T-helper 2 cell treated with Interferon-gamma antibody and Interleukin-4, amounts not matched to agents 100 ng/mL and 5 ng/mL, for 36 hours (primary cell): ENCODE results near the gene TMEM52. TPM values are rescaled to one million over a fixed set of nuclear protein-coding genes. Genes with fewer than 3 reads are reported as not detected.
"Not testable (repeated sequence)": the region's sequence is repeated elsewhere in the genome, so short reads cannot be mapped to it uniquely, and the experiment has no call there.

ENCODE experiments used
- intact Hi-C: fragments of 100-400 bp; cut with micrococcal nuclease; formaldehyde crosslinking; loops from one replicate; pipeline ENCODE4 v1.15.1; 2023
- total RNA-seq: library from RNA; stranded (reverse); gene quantifications from 2 replicates; pipeline ENCODE4 v1.2.3, GENCODE V29; 2022

Gene TMEM52
- total RNA-seq, 1 donor from 2014 or later: not detected

- intact Hi-C loops: no loop called here
Measured at GRCh38 chr1:1894354-1895059, 24.6 kb downstream of the TMEM52 start.

DNA sequence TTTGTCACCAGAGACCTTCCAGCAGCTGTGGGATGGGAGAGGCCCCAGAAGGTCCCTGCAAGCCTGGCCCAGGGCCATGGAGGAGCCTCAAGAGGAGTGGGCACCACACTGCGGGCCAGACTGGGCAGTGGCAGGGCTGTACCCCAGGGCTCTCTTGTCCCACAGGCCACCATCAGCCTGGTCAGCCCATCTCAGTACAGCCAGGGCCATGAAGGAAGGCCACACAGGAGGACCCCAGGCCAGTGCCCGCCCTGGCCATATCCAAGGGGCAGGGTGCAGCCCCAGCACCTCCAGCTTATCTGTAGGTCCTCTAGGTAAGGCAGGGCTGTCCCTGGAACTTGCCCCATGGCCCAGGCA lies 25.1 kb downstream of the TMEM52 start:
- intact Hi-C loops: no loop called here

DNA sequence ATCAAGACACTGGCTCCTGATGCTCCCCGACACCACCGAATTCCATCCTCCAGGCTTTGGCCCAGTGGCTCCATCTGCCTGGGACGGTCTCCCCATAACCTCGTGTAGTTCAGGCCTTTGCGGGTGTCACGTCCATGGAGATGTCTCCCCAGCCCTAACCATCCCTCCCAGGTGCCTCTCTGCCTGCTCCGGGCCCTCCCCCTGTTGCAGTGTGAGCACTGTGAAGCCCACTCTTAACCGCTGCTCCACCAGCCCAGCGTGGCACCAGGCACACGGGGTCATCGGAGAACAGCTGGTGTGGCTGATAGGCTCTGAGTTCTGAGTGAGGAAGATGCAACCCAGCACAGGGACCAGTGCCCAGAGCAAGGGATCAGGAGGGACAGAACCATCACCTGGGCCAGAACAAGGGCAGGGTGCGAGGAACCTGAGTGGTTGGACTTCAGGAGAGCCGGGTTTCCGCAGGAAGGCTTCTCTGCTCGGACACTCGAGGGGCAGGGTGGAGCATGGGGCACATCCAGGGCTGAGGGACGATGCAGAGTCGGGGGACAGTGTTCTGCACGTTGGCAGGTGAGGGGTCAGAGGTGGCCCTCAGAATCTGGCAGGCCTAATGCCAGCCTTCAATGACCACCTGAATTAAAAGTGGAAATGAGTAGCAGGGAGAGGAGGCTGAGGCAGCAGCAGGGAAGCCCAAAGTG lies 25.6 kb downstream of the TMEM52 start:
- intact Hi-C loops: no loop called here

DNA sequence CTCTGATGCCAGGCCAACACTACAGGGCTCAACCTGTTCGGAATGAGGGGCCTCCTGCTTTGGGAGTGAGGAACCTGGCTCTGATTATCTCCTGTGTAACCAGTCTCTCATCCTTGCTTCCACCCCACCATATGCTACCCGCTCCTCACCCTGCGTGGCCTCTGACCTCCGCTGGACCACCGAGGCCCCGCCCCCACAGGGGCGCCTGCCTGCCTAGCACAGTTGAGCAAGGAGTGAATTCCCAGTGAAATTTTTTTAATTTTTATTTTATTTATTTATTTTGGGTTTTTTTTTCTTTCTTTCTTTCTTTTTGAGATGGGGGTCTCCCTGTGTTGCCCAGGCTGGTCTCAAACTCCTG lies 26.3 kb downstream of the TMEM52 start:
- intact Hi-C loops: no loop called here

DNA sequence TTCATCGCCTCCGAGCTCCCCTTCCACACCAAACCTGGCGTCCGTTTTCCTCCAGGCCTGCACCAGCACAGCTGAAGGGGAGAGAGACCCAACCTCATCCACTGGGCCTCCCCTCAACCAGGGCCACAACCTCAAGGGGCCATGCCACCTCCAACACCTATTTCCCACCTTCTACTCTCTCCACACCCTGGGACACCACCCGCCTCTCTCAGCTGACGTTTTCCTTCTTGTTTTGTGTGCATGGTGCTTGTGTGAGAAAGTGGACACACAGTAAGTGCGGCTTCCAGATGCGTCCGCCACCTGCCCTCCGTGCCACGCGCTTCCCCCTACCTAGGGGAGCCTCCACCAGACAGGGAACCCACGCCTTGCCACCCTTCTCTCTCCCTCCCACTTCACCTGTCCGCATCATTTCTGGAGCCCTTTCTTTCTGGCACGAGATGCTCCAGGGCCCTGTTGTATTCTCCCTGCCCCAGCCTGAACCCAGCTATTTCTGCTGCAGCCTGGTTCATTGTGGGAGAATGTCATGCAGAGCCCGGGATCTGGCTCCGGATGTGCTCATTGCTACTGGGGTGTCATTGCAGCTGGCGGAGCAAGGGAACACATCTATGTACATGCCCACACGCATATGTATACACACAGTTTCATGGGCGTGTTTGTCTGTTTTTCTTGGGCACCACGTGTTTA lies 26.9 kb downstream of the TMEM52 start:
- intact Hi-C loops: no loop called here

GRCh38 chr1:1891349-1892078 lies 27.6 kb downstream of the TMEM52 start:
- intact Hi-C loops: loop anchor here (2.0 kb wide), 2 partner anchors 17 to 111 kb away; no protein-coding TSS in a partner anchor

DNA sequence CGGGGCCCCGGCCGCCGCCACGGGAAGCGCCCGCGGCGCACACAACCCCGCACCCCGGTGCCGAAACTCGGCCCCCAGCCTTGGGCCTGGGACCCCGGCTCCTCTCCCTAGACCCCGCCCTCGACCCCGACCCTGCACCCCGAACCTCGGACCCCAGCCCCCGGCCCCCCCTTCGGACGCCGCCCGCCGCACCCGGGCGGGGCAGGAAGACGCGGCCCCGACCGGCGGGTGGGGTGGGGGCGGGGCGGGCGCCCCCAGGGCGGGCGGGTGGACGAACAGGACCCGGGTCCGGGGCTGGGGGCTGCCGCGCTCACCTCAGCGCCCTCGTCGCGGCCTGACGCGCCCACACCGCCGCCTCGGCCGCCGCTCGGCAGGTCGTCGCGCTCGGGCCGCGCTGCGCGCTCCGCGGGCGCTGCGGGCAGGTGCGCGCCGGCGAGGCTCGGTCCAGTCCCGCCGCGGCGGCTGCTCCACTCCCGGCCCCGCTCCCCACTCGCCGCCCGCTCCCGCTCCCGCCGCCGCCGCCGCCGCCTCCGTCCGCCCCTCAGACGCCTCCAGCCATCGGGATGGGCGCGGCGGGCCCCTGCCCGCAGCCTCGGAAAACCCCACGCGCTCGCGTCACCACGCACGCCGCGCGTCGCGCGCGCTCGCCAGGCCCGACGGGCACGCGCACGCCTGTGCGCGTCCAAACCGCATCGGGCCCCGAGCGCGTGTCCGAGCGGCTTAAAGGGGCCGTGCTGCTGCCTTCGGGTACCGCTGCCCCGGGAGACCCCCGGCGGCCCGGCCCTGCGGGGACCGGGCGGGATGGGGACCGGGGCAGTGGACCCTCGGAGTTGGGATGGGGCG lies 28.4 kb downstream of the TMEM52 start, which contains the start of gene GNB1:
TSS of gene GNB1 (minus strand) at position 582 of the 843 bp plus-strand sequence. CDS start 65,634 bp downstream, outside the sequence.
- intact Hi-C loops: loop anchor here (2.0 kb wide), 2 partner anchors 18 to 110 kb away; no protein-coding TSS in a partner anchor

DNA sequence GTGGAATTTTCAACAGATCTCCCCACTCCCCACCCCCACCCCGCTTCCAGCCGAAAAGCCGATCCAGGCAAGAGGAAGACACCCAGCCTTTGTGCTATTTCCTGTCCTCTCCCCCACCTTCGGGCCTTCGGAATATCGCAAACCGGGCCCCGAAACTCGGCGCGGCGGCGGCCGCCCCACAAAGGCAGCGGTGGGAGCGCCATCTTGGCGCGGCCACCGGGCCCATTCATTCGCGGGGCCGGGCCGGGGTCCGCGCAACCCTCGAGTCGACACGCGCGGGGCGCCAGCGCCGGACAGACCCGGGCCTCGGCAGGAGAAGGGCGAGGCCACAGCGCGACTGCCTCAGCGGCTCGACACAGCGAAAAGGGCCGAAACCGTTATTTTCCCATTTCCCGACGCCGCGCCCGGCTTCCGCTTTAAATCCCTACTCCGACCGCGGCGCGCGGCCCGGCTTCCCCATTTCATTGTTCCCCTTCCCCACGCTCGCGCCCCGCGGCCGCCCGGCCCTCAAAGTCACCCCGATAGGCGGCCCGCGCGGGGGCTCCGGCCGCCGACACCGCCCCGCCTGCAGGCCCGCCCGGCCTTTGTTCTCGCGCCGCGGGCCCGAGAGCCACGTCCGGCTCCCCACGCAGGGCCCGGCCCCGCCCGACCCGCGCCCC lies 29.1 kb downstream of the TMEM52 start:
- intact Hi-C loops: loop anchor here (2.0 kb wide), 2 partner anchors 19 to 109 kb away; no protein-coding TSS in a partner anchor

DNA sequence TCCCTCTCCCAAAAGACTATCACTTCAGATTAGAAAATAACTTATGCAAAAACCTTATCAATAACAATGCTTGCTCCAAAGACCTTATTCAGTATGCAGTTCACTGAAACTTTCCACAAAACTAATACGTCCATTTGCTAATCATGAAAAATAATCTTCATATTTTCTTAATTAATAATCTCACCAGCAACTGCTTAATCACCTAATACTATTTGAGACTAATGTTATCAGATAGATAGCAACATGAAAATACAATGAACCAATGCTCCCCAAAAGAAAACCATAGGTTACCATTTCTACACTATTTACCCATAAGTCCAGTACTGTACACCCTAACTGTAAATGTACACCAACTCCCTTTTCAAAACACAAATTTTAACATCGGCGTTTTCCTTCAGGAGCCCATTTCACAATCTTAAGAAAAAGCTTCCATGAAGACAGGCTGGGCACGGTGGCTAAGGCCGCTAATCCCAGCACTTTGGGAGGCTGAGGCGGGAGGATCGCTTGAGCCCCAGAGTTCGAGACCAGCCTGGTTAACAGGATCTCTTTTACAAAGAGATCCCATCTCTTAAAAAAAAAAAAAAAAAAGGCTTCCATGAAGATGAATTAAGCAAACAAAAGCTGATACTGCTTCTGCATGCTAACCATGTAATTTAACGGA lies 29.9 kb downstream of the TMEM52 start:
- intact Hi-C loops: no loop called here

DNA sequence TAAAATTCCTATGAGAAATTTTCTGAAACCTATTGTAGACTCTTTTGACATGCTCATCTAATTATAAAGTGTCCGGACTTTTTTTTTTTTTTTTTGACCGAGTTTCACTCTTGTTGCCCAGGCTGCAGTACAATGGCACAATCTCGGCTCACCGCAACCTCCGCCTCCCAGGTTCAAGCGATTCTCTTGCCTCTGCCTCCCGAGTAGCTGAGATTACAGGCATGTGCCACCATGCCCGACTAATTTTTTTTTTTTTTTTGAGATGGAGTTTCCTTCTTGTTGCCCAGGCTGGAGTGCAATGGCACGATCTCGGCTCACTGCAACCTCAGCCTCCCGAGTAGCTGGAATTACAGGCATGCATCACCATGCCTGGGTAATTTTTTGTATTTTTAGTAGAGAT lies 35.2 kb downstream of the TMEM52 start:
- intact Hi-C loops: not testable (repeated sequence)

- intact Hi-C loops: no loop called here
Measured at GRCh38 chr1:1883092-1883873, 35.8 kb downstream of the TMEM52 start.

DNA sequence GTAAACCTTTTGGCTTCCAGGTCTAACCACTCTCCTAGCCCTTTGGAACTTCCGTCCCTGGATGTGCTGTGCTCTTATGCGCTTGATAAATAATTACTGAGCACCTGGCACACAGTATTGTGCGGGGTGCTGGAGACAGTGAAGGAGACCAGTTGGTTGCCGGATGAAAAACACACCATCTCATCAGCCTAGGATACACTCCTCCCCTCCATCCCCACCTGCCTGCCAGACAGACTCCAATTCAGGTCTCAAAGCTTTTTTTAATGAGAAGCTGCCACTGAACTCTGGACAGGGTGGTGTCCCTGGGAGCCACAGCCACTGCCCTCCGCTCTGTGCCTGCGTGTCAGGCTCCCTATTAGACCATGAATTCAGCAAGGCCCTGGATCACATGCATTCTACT lies 37.4 kb downstream of the TMEM52 start:
- intact Hi-C loops: no loop called here

DNA sequence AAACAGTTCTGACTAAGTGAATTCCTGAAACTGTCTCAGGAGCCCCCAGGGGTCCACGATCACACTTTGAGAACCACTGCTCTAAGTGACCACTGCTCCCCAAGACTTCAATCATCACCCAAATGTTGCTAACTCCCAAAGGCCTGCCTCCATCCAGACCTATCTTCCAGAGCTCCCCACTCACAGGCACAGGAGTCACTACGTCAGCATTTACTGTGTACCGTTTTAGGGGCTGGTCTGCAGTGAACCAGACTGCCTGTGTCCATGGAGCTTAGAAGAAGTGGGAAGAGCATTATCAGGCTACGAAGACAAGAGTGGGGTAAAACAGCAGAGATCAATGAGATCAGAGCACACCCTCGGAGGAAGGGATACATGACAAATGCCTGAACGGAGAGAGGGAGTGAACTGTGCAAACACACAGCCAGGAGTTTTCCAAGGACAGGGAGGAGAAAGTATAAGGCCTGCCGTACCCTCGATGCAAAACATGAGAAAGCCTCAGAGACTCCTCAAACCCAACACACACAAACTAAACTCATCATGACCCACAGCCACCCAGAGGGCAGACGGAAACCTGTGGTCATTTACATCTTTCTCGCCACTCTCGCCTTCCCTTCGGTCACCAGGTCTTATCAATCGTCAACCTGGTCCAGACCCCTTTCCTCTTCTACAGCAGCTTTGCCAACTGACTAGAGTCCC lies 38.3 kb downstream of the TMEM52 start:
- intact Hi-C loops: no loop called here

- intact Hi-C loops: no loop called here
Measured at GRCh38 chr1:1879942-1880341, 39.1 kb downstream of the TMEM52 start.

DNA sequence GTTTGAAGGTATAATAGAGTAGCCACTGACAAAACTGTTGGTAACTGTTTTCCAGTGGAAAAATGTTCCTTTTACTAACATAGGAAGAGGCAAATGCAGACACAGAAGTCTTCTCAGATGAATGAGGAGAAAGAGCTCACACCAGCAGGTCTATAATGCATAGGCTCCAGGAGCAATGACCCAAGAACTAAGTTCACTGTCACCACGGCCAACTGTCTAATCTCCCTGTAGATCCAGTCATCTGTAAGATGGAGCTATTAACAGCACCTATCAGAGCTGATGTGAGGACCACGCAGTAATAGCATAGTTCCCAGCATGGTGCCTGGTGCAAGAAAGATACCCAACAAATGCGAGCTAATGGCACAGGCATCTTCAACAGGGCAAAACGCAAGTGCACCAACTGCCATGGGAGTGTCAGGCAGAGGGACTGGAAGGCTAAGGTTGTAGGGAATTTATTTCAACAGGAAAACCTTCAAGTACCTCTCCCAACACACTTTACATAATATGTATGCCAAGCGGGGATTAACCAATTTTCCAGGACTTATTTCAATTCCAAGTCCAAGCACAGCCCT lies 41.1 kb downstream of the TMEM52 start:
- intact Hi-C loops: no loop called here

- intact Hi-C loops: no loop called here
Measured at GRCh38 chr1:1876335-1876930, 42.6 kb downstream of the TMEM52 start.

- intact Hi-C loops: no loop called here
Measured at GRCh38 chr1:1875932-1876331, 43.1 kb downstream of the TMEM52 start.
